ENCODE data around the gene OVCH1. TPM values are rescaled to one million over a fixed set of nuclear protein-coding genes. Genes with fewer than 3 reads are reported as not detected.
A peak's percentile ranks its signal among the peaks of the same experiment; 100 is the strongest.
"Not testable (repeated sequence)": the region's sequence is repeated elsewhere in the genome, so short reads cannot be mapped to it uniquely, and the experiment has no call there.

Gene OVCH1
- total and polyA plus RNA-seq, 2 donors = 0.09 to 0.19 TPM

GRCh38 chr12:29402437-29402836 lies 95.0 kb downstream of the OVCH1 start:
- DNase-seq (ENCODE audit: low read depth in 6 of 9, low spot score in 9 of 9) = no peak
- Histone ChIP-seq H3K4me3 (ENCODE audit: low read length in 2 of 2) (no peak overlapping the region), H3K4me1 (ENCODE audit: control insufficient read depth in 2 of 2, insufficient read depth in 2 of 2, low read length in 2 of 2) (no peaks in the 10 kb centered on the region), H3K36me3 (ENCODE audit: control insufficient read depth in 2 of 2, insufficient read depth in 2 of 2, low read length in 1 of 2) (no peaks in the 10 kb centered on the region), H3K9me3 (ENCODE audit: control insufficient read depth in 2 of 2, insufficient read depth in 1 of 2, low read length in 1 of 2) (no peaks in the 10 kb centered on the region), H3K27ac (ENCODE audit: low read depth in 1 of 2, low read length in 1 of 2) (no peak overlapping the region), H3K27me3 (ENCODE audit: control insufficient read depth in 2 of 2, insufficient read depth in 1 of 2, low read length in 1 of 2) (no peaks in the 10 kb centered on the region)

DNA sequence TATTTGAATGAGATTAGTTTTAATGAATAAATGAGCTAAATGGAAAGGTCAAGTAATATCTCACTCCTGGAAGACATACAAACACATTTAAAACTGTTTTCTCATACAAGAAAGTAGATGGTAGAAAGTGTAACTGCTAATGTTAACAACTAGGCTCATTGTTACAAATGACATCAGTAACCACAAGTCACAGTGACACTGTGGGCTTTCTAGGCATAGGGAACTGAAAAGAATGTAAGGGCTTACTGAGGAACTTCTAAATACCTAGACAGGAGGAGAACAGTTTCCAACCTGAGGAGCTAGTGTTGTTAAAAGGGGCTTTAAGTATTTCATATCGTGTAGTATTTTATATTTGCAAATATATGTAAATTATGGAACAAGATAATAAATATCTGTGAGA lies 99.0 kb downstream of the OVCH1 start:
- WGBS = 100% methylated on average over 1 of the region's 1 CpG
- Histone ChIP-seq H3K27ac (ENCODE audit: low read depth in 1 of 2, low read length in 1 of 2) (no peak overlapping the region), H3K4me3 (ENCODE audit: low read length in 2 of 2) (no peak overlapping the region), H3K9me3 (ENCODE audit: control insufficient read depth in 2 of 2, insufficient read depth in 1 of 2, low read length in 1 of 2) (no peaks in the 10 kb centered on the region), H3K36me3 (ENCODE audit: control insufficient read depth in 2 of 2, insufficient read depth in 2 of 2, low read length in 1 of 2) (no peaks in the 10 kb centered on the region), H3K4me1 (ENCODE audit: control insufficient read depth in 2 of 2, insufficient read depth in 2 of 2, low read length in 2 of 2) (no peaks in the 10 kb centered on the region), H3K27me3 (ENCODE audit: control insufficient read depth in 2 of 2, insufficient read depth in 1 of 2, low read length in 1 of 2) (no peaks in the 10 kb centered on the region)
- no peak for DNase-seq (ENCODE audit: low read depth in 6 of 9, low spot score in 9 of 9)

DNA sequence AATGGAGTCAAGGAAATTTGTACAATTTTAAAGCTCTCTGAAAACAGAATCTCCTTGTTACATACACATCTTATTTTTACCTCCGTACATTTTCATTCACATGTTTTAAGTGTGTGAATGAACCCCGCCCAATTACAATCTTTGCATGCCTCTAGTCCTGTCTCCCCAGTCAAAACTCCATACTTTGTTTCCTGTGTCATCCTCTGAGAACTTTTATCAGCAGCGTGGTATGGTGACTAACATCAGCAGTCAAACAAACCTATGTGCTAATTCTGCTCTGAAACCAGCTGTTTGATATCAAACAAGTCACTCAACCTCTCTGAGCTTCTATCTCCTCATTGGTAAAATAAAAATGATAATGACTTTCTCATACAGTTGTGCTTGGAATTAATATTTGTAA lies 100.7 kb downstream of the OVCH1 start:
- Histone ChIP-seq H3K4me1 (ENCODE audit: control insufficient read depth in 2 of 2, insufficient read depth in 2 of 2, low read length in 2 of 2) (no peaks in the 10 kb centered on the region), H3K27me3 (ENCODE audit: control insufficient read depth in 2 of 2, insufficient read depth in 1 of 2, low read length in 1 of 2) (no peaks in the 10 kb centered on the region), H3K9me3 (ENCODE audit: control insufficient read depth in 2 of 2, insufficient read depth in 1 of 2, low read length in 1 of 2) (no peaks in the 10 kb centered on the region), H3K27ac (ENCODE audit: low read depth in 1 of 2, low read length in 1 of 2) (no peak overlapping the region), H3K4me3 (ENCODE audit: low read length in 2 of 2) (no peak overlapping the region), H3K36me3 (ENCODE audit: control insufficient read depth in 2 of 2, insufficient read depth in 2 of 2, low read length in 1 of 2) (no peaks in the 10 kb centered on the region)
- no peak for DNase-seq (ENCODE audit: low read depth in 6 of 9, low spot score in 9 of 9)
- 92% methylated on average over 3 of the region's 3 CpGs for WGBS

- Histone ChIP-seq H3K4me1 (ENCODE audit: control insufficient read depth in 2 of 2, insufficient read depth in 2 of 2, low read length in 2 of 2) (no peaks in the 10 kb centered on the region), H3K4me3 (ENCODE audit: low read length in 2 of 2) (no peak overlapping the region)
- 95% methylated on average over 1 of the region's 1 CpG for whole genome bisulfite sequencing
Observed at GRCh38 chr12:29395356-29395755, 102.1 kb downstream of the OVCH1 start.

GRCh38 chr12:29390419-29390818 lies 107.1 kb downstream of the OVCH1 start:
- H3K9me3 ChIP-seq (ENCODE audit: control insufficient read depth in 2 of 2, insufficient read depth in 1 of 2, low read length in 1 of 2); H3K27me3 ChIP-seq (ENCODE audit: control insufficient read depth in 2 of 2, insufficient read depth in 1 of 2, low read length in 1 of 2); H3K27ac ChIP-seq (ENCODE audit: low read depth in 1 of 2, low read length in 1 of 2); H3K4me1 ChIP-seq (ENCODE audit: control insufficient read depth in 2 of 2, insufficient read depth in 2 of 2, low read length in 2 of 2); H3K36me3 ChIP-seq (ENCODE audit: control insufficient read depth in 2 of 2, insufficient read depth in 2 of 2, low read length in 1 of 2); H3K4me3 ChIP-seq (ENCODE audit: low read length in 2 of 2): not testable (repeated sequence)
- peak in 7 of 9 donors; percentile 15 to 72 (median 32) for DNase-seq (ENCODE audit: low read depth in 6 of 9, low spot score in 9 of 9)
- 72% methylated on average over 3 of the region's 3 CpGs for WGBS

More at GRCh38 chr12:29395356-29395755, 102.1 kb downstream of the OVCH1 start:
- H3K36me3 ChIP-seq (ENCODE audit: control insufficient read depth in 2 of 2, insufficient read depth in 2 of 2, low read length in 1 of 2) = no peaks in the 10 kb centered on the region
- DNase-seq (ENCODE audit: low read depth in 6 of 9, low spot score in 9 of 9) = no peak
- H3K9me3 ChIP-seq (ENCODE audit: control insufficient read depth in 2 of 2, insufficient read depth in 1 of 2, low read length in 1 of 2) = no peaks in the 10 kb centered on the region
- no peaks in the 10 kb centered on the region for H3K27me3 ChIP-seq (ENCODE audit: control insufficient read depth in 2 of 2, insufficient read depth in 1 of 2, low read length in 1 of 2)
- no peak overlapping the region for H3K27ac ChIP-seq (ENCODE audit: low read depth in 1 of 2, low read length in 1 of 2)

DNA sequence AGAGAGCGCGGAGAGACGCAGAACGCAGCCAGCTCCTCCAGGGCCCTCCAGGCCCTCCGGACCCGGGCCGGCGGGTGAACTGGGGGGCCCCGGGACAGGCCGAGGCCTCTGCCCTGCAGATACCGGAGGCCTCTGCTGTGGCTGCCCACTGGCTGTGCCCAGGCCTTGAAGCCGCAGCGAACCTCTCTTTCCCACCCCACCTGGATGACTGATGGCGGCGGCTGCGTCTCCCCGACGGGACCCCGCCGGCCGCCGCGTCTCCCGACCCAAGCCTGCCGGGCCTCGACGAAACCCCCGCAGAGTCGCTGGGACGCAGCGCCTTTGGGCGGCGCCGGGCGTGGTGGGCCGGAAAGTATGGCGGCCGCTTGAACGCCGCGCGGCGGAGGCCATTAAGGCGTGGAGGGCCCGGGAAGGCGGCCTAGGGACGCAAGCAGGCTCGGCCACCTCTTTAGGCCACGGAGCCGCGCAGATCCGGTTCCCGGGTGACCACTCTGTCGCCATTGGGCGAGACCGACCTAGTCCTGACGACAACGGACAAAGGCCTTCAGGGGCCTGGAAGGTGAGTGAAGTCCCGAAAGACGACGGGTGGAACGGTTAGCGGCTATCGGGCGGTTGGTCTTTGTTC lies 108.1 kb downstream of the OVCH1 start:
- Histone ChIP-seq H3K27ac (ENCODE audit: low read depth in 1 of 2, low read length in 1 of 2) (no peak overlapping the region), H3K4me3 (ENCODE audit: low read length in 2 of 2) (no peak overlapping the region), H3K27me3 (ENCODE audit: control insufficient read depth in 2 of 2, insufficient read depth in 1 of 2, low read length in 1 of 2) (no peaks in the 10 kb centered on the region), H3K36me3 (ENCODE audit: control insufficient read depth in 2 of 2, insufficient read depth in 2 of 2, low read length in 1 of 2) (no peaks in the 10 kb centered on the region), H3K9me3 (ENCODE audit: control insufficient read depth in 2 of 2, insufficient read depth in 1 of 2, low read length in 1 of 2) (no peaks in the 10 kb centered on the region), H3K4me1 (ENCODE audit: control insufficient read depth in 2 of 2, insufficient read depth in 2 of 2, low read length in 2 of 2) (no peaks in the 10 kb centered on the region)
- WGBS = 97% methylated on average over 65 of the region's 65 CpGs
- no peak for DNase-seq (ENCODE audit: low read depth in 6 of 9, low spot score in 9 of 9)

DNA sequence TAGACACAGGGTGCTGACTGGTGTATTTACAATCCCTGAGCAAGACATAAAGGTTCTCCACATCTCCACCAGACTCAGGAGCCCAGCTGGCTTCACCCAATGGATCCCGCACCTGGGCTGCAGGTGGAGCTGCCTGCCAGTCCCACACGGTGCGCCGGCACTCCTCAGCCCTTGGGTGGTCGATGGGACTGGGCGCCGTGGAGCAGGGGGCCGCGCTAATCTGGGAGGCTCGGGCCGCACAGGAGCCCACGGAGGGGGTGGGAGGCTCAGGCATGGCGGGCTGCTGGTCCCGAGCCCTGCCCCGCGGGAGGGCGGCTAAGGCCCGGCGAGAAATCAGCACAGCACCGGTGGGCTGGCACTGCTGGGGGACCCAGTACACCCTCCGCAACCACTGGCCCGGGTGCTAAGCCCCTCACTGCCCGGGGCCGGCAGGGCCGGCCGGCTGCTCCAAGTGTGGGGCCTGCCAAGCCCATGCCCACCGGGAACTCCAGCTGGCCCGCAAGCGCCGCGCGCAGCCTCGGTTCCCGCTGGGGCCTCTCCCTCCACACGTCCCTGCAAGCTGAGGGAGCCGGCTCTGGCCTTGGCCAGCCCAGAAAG lies 111.3 kb downstream of the OVCH1 start:
- DNase-seq (ENCODE audit: low read depth in 6 of 9, low spot score in 9 of 9); H3K4me3 ChIP-seq (ENCODE audit: low read length in 2 of 2); H3K4me1 ChIP-seq (ENCODE audit: control insufficient read depth in 2 of 2, insufficient read depth in 2 of 2, low read length in 2 of 2); H3K27ac ChIP-seq (ENCODE audit: low read depth in 1 of 2, low read length in 1 of 2); H3K9me3 ChIP-seq (ENCODE audit: control insufficient read depth in 2 of 2, insufficient read depth in 1 of 2, low read length in 1 of 2); H3K27me3 ChIP-seq (ENCODE audit: control insufficient read depth in 2 of 2, insufficient read depth in 1 of 2, low read length in 1 of 2); H3K36me3 ChIP-seq (ENCODE audit: control insufficient read depth in 2 of 2, insufficient read depth in 2 of 2, low read length in 1 of 2): not testable (repeated sequence)
- 97% methylated on average over 35 of the region's 36 CpGs for WGBS

GRCh38 chr12:29385194-29385593 lies 112.3 kb downstream of the OVCH1 start:
- not testable (repeated sequence) for H3K27ac ChIP-seq (ENCODE audit: low read depth in 1 of 2, low read length in 1 of 2); H3K36me3 ChIP-seq (ENCODE audit: control insufficient read depth in 2 of 2, insufficient read depth in 2 of 2, low read length in 1 of 2); H3K9me3 ChIP-seq (ENCODE audit: control insufficient read depth in 2 of 2, insufficient read depth in 1 of 2, low read length in 1 of 2); H3K27me3 ChIP-seq (ENCODE audit: control insufficient read depth in 2 of 2, insufficient read depth in 1 of 2, low read length in 1 of 2); H3K4me1 ChIP-seq (ENCODE audit: control insufficient read depth in 2 of 2, insufficient read depth in 2 of 2, low read length in 2 of 2); H3K4me3 ChIP-seq (ENCODE audit: low read length in 2 of 2); DNase-seq (ENCODE audit: low read depth in 6 of 9, low spot score in 9 of 9)
- WGBS = 97% methylated on average over 17 of the region's 17 CpGs

DNA sequence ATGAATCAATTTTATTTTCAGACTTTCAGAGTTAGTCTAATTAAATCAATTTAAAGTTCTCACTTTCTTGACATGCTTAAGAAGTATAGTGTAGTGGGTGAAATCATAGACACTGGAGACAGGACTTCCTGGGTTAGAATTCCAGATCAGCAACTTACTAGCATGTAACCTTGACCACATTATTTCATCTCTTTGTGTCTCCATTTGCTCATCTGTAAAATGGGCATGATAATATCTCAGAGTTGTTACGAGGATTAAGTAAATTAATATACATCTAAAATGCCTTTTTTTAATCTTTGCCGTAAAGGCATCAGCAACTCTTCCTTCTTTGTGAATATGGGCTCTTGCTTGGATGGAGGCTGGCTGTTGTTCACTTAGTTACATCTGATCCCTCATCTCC lies 115.2 kb downstream of the OVCH1 start:
- peaks cover 3 to 7% of the 10 kb centered on the region in 2 donors for H3K36me3 ChIP-seq (ENCODE audit: control insufficient read depth in 2 of 2, insufficient read depth in 2 of 2, low read length in 1 of 2)
- H3K4me1 ChIP-seq (ENCODE audit: control insufficient read depth in 2 of 2, insufficient read depth in 2 of 2, low read length in 2 of 2) = peaks cover 3 to 4% of the 10 kb centered on the region in 2 donors
- no peak overlapping the region for H3K4me3 ChIP-seq (ENCODE audit: low read length in 2 of 2)
- H3K9me3 ChIP-seq (ENCODE audit: control insufficient read depth in 2 of 2, insufficient read depth in 1 of 2, low read length in 1 of 2) = no peaks in the 10 kb centered on the region
- H3K27me3 ChIP-seq (ENCODE audit: control insufficient read depth in 2 of 2, insufficient read depth in 1 of 2, low read length in 1 of 2) = no peaks in the 10 kb centered on the region
- WGBS = over 99% methylated on average over 2 of the region's 2 CpGs
- no peak for DNase-seq (ENCODE audit: low read depth in 6 of 9, low spot score in 9 of 9)
- H3K27ac ChIP-seq (ENCODE audit: low read depth in 1 of 2, low read length in 1 of 2) = no peak overlapping the region

Measured in thymus (tissue), 11 donors.